Measurements from ENCODE around the gene KIDINS220. TPM values are rescaled to one million over a fixed set of nuclear protein-coding genes. Genes with fewer than 3 reads are reported as not detected.

The KIDINS220 gene
- total and polyA plus RNA-seq, 9 of the 15 experiments (the other 6 are each of a cell fraction or from before 2014, with no cell fraction given), result 15.2 to 48.0 (median 34.4) TPM

- TF ChIP-seq SREBF2 (CRISPR knock-in tag; IDR thresholded peaks at IDR 0.05) (no peak), FOXP4 (CRISPR knock-in tag; IDR thresholded peaks at IDR 0.05; ENCODE audit: borderline replicate concordance) (no peak), NCOA4 (IDR thresholded peaks at IDR 0.05; ENCODE audit: partially characterized antibody) (no peak), MIER1 (IDR thresholded peaks at IDR 0.05; ENCODE audit: low read depth) (no peak), FOXM1 (IDR thresholded peaks at IDR 0.05; ENCODE audit: low read depth) (no peak), FOXM1 (CRISPR knock-in tag; IDR thresholded peaks at IDR 0.05; ENCODE audit: low read depth) (no peak)
These were observed 49.5 kb upstream of the KIDINS220 start (continued) for GRCh38 chr2:8886876-8887275.

DNA sequence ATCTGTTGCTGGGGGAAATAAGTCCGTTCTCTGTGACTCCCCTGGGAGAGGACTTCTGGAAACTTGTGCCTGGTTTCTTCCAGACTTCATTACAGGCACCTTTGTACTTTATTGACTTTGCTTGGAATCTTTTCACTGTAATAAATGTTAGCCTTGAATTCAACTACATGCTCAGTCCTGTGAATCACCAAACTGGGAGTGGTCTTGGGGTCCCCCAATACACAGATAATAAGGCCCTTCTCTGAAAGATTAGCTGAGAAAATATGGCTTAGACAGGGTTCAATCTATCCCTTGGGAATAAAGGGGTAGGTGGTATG is 48.7 kb upstream of the KIDINS220 start:
- intact Hi-C loops (cut with micrococcal nuclease) (no loop called here), in situ Hi-C loops (cut with MboI) (no loop called here)
- WGBS (ENCODE audit: insufficient coverage, low coverage, missing lambda C conversion rate), result 83% methylated on average over 1 of the region's 1 CpG
- DNase-seq (ENCODE audit: extremely low read depth in 1 of 4, low spot score in 3 of 4) (no peak), ATAC-seq (no peak), FAIRE-seq (peak; percentile 26)
- no peaks in the 10 kb centered on the region for H3K9me1 ChIP-seq (ENCODE audit: control insufficient read depth, insufficient read depth, low read length)
- no peak overlapping the region for H3K4me2 ChIP-seq (ENCODE audit: insufficient read depth, low read length)
- no TSS peak for BruUV-seq (replicated peaks)
- no peak overlapping the region for H3K27ac ChIP-seq (ENCODE audit: extremely low read depth, low read depth, low read length)
- no peaks in the 10 kb centered on the region for H4K20me1 ChIP-seq (replicated peaks; ENCODE audit: control insufficient read depth, insufficient read depth, low read length)
- no peak overlapping the region for H3K4me3 ChIP-seq
- H3K36me3 ChIP-seq (ENCODE audit: control insufficient read depth, insufficient read depth, low read length), result peaks cover 45% of the 10 kb centered on the region
- peaks cover 0 to 2% of the 10 kb centered on the region in 2 experiments; a peak in 1 of 5 replicates for H3K4me1 ChIP-seq (replicated peaks in 1 of 2; ENCODE audit: control insufficient read depth in 2 of 2, insufficient read depth in 2 of 2, low read length in 2 of 2)
- no peaks in the 10 kb centered on the region for H3K9me3 ChIP-seq (replicated peaks; ENCODE audit: control insufficient read depth, insufficient read depth, low read depth, low read length)
- H3K79me2 ChIP-seq (ENCODE audit: control insufficient read depth, insufficient read depth, low read length), result peaks cover 9% of the 10 kb centered on the region; the same call in 2 of the 3 replicates
- no peak overlapping the region for H2AFZ ChIP-seq (ENCODE audit: low read depth, low read length)
- H3K9ac ChIP-seq (ENCODE audit: insufficient read depth in 1 of 2, low read depth in 2 of 2, low read length in 2 of 2), result no peak overlapping the region
- POLR2A ChIA-PET, result no interaction called here
- CTCF ChIA-PET (ENCODE audit: low intra/inter-chr PET ratio), result no interaction called here
- TF ChIP-seq SMARCC2 (IDR thresholded peaks at IDR 0.05; ENCODE audit: low read depth) (no peak), ZNF41 (CRISPR knock-in tag; conservative IDR thresholded peaks at IDR 0.05) (no peak), XRCC3 (IDR thresholded peaks at IDR 0.05) (no peak), NEUROD1 (IDR thresholded peaks at IDR 0.05; ENCODE audit: borderline replicate concordance, low read depth, low read length, partially characterized antibody) (no peak)
- no peaks in the 10 kb centered on the region for H3K27me3 ChIP-seq (ENCODE audit: control insufficient read depth in 2 of 2, insufficient read depth in 2 of 2, low read length in 2 of 2)

Data from K562 (cell line).